ENCODE results near the gene TEAD1.

The TEAD1 gene

DNA sequence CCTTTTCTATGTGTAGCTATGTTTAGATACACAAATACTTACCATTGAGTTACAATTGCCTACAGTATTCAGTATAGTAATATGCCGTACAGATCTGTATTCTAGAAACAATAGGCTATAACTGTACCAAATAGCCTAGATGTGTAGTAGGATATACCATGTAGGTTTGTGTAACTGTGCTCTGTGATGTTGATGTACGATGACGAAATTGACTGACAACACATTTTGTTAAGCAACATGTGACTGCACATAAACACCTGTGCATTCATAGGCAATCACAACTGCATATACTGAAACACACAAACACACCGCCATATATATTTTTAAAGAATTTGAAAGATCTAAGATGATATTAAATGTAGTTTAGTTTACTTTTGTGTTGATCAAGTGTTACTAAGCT is 60.4 kb downstream of the TEAD1 start:
- DNase-seq (ENCODE audit: low read depth, low spot score): no peak
- TF ChIP-seq, protein P1, sequence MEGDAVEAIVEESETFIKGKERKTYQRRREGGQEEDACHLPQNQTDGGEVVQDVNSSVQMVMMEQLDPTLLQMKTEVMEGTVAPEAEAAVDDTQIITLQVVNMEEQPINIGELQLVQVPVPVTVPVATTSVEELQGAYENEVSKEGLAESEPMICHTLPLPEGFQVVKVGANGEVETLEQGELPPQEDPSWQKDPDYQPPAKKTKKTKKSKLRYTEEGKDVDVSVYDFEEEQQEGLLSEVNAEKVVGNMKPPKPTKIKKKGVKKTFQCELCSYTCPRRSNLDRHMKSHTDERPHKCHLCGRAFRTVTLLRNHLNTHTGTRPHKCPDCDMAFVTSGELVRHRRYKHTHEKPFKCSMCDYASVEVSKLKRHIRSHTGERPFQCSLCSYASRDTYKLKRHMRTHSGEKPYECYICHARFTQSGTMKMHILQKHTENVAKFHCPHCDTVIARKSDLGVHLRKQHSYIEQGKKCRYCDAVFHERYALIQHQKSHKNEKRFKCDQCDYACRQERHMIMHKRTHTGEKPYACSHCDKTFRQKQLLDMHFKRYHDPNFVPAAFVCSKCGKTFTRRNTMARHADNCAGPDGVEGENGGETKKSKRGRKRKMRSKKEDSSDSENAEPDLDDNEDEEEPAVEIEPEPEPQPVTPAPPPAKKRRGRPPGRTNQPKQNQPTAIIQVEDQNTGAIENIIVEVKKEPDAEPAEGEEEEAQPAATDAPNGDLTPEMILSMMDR (IDR thresholded peaks at IDR 0.05; ENCODE audit: low read depth, low read length): no peak
- in situ Hi-C loops (cut with HindIII; ENCODE audit: low sequenced_read_pairs): no loop called here
- no peak overlapping the region for H3K4me3 ChIP-seq (ENCODE audit: low read depth, low read length)

GRCh38 chr11:12735262-12735661 is 61.0 kb downstream of the TEAD1 start:
- TF ChIP-seq, protein P1 (IDR thresholded peaks at IDR 0.05; ENCODE audit: low read depth, low read length): no peak
- in situ Hi-C loops (cut with HindIII; ENCODE audit: low sequenced_read_pairs): no loop called here

GRCh38 chr11:12737024-12737423 is 62.8 kb downstream of the TEAD1 start:
- in situ Hi-C loops (cut with HindIII; ENCODE audit: low sequenced_read_pairs): no loop called here
- TF ChIP-seq, protein P1 (IDR thresholded peaks at IDR 0.05; ENCODE audit: low read depth, low read length): no peak
- H3K4me3 ChIP-seq (ENCODE audit: low read depth, low read length): no peak overlapping the region
- DNase-seq (ENCODE audit: low read depth, low spot score): no peak

More at GRCh38 chr11:12735262-12735661, 61.0 kb downstream of the TEAD1 start:
- H3K4me3 ChIP-seq (ENCODE audit: low read depth, low read length): no peak overlapping the region
- no peak for DNase-seq (ENCODE audit: low read depth, low spot score)

DNA sequence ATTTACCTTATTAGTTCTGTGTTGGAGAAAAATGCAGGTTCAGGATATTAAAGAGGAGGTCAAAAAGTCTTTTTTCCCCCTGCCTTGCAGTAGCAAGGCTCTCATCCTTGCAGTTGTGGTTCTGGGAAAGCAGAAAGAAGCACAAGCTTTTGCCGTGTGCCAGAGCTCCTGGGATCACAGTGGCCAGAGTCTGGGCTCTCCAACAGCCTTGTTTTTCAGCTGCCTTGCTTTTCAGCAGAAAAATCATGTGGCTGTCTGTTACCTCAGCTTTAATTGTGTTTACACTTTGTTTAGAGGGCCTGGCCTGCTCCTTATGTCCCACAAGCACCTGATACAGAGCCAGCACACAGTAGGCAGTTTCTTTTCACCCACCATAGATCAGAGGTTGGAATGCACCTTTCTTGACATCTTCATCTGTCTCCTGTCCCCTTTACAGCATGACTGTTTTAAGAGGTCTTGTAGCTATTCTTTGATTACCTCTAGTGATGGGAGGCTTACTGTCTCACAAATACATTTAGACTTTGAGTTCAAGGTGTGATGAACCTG is 67.5 kb downstream of the TEAD1 start:
- H3K4me3 ChIP-seq (ENCODE audit: low read depth, low read length): no peak overlapping the region
- no peak for DNase-seq (ENCODE audit: low read depth, low spot score)
- TF ChIP-seq, protein P1 (IDR thresholded peaks at IDR 0.05; ENCODE audit: low read depth, low read length): no peak
- in situ Hi-C loops (cut with HindIII; ENCODE audit: low sequenced_read_pairs): no loop called here

- DNase-seq (ENCODE audit: low read depth, low spot score): no peak
- H3K4me3 ChIP-seq (ENCODE audit: low read depth, low read length): no peak overlapping the region
- in situ Hi-C loops (cut with HindIII; ENCODE audit: low sequenced_read_pairs): no loop called here
- TF ChIP-seq, protein P1 (IDR thresholded peaks at IDR 0.05; ENCODE audit: low read depth, low read length): no peak
Measured at GRCh38 chr11:12743834-12744449, 69.7 kb downstream of the TEAD1 start.

DNA sequence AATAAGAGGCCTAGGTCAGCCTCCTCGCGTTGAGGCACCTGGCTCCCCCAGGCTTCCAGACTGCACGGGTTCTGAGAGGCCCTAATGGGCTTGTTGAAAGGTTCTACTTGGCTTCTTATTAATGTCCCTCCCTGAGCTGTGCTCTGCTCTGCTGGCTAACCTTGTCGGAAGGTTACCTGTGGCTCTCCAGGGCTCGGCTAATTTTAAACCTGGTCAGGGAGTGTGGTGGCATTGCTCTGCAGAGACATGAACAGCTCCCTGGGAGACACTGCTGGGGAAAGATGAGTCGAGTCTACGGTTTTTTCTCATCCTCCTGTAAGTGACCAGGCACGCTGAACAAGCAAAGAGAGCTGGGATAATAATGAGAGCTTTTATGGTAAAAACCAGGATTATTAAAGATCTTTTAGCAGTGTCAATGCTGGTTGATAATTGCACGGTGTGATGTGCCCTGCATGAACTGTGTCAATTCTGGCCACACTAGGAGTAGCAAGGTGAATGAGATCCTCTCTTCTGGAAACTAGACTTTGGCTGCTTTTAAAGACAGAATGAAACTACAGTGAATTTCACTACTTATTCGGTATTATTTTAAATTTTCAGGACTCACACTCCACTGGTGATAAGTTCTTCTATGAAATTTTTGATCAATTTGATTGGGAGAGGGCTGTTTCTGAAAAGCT is 70.7 kb downstream of the TEAD1 start:
- in situ Hi-C loops (cut with HindIII; ENCODE audit: low sequenced_read_pairs): no loop called here
- H3K4me3 ChIP-seq (ENCODE audit: low read depth, low read length): no peak overlapping the region
- TF ChIP-seq, protein P1 (IDR thresholded peaks at IDR 0.05; ENCODE audit: low read depth, low read length): no peak
- DNase-seq (ENCODE audit: low read depth, low spot score): peak; percentile 32
